RWPE2 (cell line): ENCODE data around the gene STAT3.

Experiments used
- ATAC-seq: fragments of 200-7000 bp; cut with Tn5 transposase; 3 replicates; pipeline ENCODE4 v1.9.1; 2021; ENCODE audit warnings: low read depth
- DNase-seq: peaks from one replicate; pipeline ENCODE4 v3.0.0-alpha.2; 2020; ENCODE audit warnings: low spot score
- H3K27ac ChIP-seq: fragments of 450-650 bp; 2 replicates; pipeline ENCODE4 v1.5.1; 2017; ENCODE audit warnings: mild to moderate bottlenecking; ENCODE audit not compliant: poor library complexity, severe bottlenecking
- H3K27me3 ChIP-seq: fragments of 250-450 bp; sonication (Bioruptor Pico); 2 replicates; pipeline ENCODE4 v1.5.1; 2021; ENCODE audit warnings: mild to moderate bottlenecking, moderate library complexity; ENCODE audit not compliant: insufficient read depth, poor library complexity, severe bottlenecking
- H3K36me3 ChIP-seq: fragments of 250-450 bp; sonication (Bioruptor Pico); 2 replicates; pipeline ENCODE4 v1.5.1; 2020; ENCODE audit warnings: low read depth, mild to moderate bottlenecking, moderate library complexity
- H3K4me1 ChIP-seq: fragments of 250-450 bp; sonication (Bioruptor Pico); 2 replicates; pipeline ENCODE4 v1.5.1; 2021; ENCODE audit warnings: mild to moderate bottlenecking, moderate library complexity; ENCODE audit not compliant: insufficient read depth, poor library complexity, severe bottlenecking
- H3K4me3 ChIP-seq: fragments of 250-450 bp; sonication (Bioruptor Pico); 2 replicates; pipeline ENCODE4 v1.5.1; 2021; ENCODE audit warnings: mild to moderate bottlenecking, moderate library complexity; ENCODE audit not compliant: severe bottlenecking
- H3K9me3 ChIP-seq: fragments of 250-450 bp; sonication (Bioruptor Pico); 2 replicates; pipeline ENCODE4 v1.5.1; 2021; ENCODE audit warnings: mild to moderate bottlenecking, moderate library complexity; ENCODE audit not compliant: severe bottlenecking
- CTCF ChIP-seq: fragments of 450-650 bp; IDR thresholded peaks from one replicate; pipeline ENCODE4 v1.5.1; 2017; ENCODE audit warnings: mild to moderate bottlenecking, moderate library complexity; ENCODE audit not compliant: poor library complexity, severe bottlenecking

STAT3 gene

GRCh38 chr17:42389899-42390298, 1.7 kb upstream of the STAT3 start:
- no peaks in the 10 kb centered on the region for H3K27me3 ChIP-seq
- H3K9me3 ChIP-seq, result no peaks in the 10 kb centered on the region
- ATAC-seq, result no peak
- no peak overlapping the region for H3K4me3 ChIP-seq
- no peak for DNase-seq
- no peak for TF ChIP-seq CTCF
- H3K36me3 ChIP-seq, result peaks cover 3% of the 10 kb centered on the region; the same call in 1 of the 2 replicates
- H3K27ac ChIP-seq, result no peak overlapping the region
- H3K4me1 ChIP-seq, result peaks cover 14% of the 10 kb centered on the region

GRCh38 chr17:42389135-42389417, 834 bp upstream of the STAT3 start:
- peak overlapping the region; percentile 75 for H3K27ac ChIP-seq

GRCh38 chr17:42387661-42388380, 421 bp downstream of the STAT3 start:
- H3K4me1 ChIP-seq, result peaks cover 14% of the 10 kb centered on the region
- peak overlapping the region; percentile 66 for H3K4me3 ChIP-seq
- no peaks in the 10 kb centered on the region for H3K9me3 ChIP-seq
- H3K36me3 ChIP-seq, result peaks cover 8% of the 10 kb centered on the region
- peak overlapping the region; percentile 75 for H3K27ac ChIP-seq
- DNase-seq (no peak), ATAC-seq (peak; percentile 30)
- H3K27me3 ChIP-seq, result no peaks in the 10 kb centered on the region
- TF ChIP-seq CTCF, result no peak

More at GRCh38 chr17:42389135-42389417, 834 bp upstream of the STAT3 start:
- H3K36me3 ChIP-seq, result peaks cover 3% of the 10 kb centered on the region; the same call in 1 of the 2 replicates
- H3K9me3 ChIP-seq, result no peaks in the 10 kb centered on the region
- no peak for TF ChIP-seq CTCF
- peak overlapping the region; percentile 19 for H3K4me3 ChIP-seq
- ATAC-seq (no peak; the same call in 2 of the 3 replicates), DNase-seq (no peak)
- H3K27me3 ChIP-seq, result no peaks in the 10 kb centered on the region
- H3K4me1 ChIP-seq, result peaks cover 14% of the 10 kb centered on the region

DNA sequence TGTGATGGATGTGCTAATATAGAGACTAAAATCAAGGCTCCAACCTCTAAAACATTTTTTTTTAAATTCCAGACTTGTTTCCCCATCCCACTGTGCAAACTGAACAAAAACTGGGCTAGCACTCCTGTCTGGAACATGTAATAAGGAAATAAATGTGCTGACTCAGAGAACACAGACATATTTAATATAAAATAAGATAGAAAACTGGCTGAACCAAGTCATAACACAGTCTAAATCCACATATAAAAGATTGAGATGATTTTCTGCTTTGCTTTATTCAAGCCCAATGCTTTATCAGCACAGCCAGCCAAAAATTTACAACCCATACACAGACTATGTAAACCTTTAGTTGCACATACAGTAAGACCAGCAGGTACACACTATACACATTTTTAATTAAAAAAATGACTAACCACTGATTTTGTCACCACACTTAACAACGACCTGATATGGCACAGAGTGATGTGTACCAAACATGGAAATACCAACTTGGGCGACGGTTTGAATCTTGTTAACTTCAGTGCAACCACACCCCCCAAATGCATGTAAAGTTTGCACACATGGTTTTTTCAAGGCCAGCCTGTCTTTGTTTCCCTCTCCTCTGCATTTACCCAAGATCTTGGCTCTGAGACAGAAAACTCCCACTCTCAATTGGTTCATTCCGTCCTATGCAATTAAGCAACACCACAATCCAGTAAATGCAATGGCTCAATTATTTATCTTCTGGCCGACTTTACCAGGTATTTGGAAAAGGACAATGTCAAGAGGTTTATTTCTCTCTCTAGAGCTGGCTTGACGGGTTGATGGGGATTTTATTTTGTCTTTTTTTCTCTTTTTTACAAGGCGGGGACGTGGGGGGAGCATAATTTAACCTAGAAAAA, 1.2 kb downstream of the STAT3 start:
- TF ChIP-seq CTCF, result no peak
- DNase-seq (no peak), ATAC-seq (no peak)
- Histone ChIP-seq H3K27me3 (no peaks in the 10 kb centered on the region), H3K27ac (peak overlapping the region; percentile 75), H3K4me3 (peak overlapping the region; percentile 66), H3K9me3 (no peaks in the 10 kb centered on the region), H3K36me3 (peaks cover 8% of the 10 kb centered on the region), H3K4me1 (peaks cover 14% of the 10 kb centered on the region)
